GM18858 (cell line): Measurements from ENCODE around the gene HOMER1.
A peak's percentile ranks its signal among the peaks of the same experiment; 100 is the strongest.
"Not testable (repeated sequence)": the region's sequence is repeated elsewhere in the genome, so short reads cannot be mapped to it uniquely, and the experiment has no call there.

Experiments used
- ATAC-seq: cut with Tn5 transposase; IDR thresholded peaks from one replicate; pipeline ENCODE4 v1.9.1; 2021; ENCODE audit not compliant: unreplicated experiment

Gene HOMER1

GRCh38 chr5:79518718-79519117 is 4.8 kb upstream of the HOMER1 start:
- ATAC-seq, result no peak

DNA sequence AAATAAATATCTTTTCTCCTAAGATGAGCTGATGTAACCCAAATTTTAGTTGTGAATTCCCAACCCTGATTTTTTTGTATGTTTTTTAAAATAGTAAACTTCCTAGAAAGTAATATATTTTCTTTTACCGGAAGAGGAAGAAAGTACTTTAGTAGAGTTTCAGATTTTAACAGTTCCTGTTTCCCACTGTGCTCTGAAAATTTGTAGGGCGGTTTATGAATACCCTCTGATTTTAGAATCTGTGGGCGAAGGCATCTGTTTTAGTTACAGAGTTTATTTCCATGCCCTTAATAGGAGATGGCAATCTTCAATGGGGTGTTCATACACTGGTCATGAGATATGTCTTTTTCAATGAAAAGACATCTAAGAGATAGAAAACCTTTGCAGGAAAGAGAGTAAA is 3.7 kb upstream of the HOMER1 start:
- no peak for ATAC-seq

- no peak for ATAC-seq
Measured at GRCh38 chr5:79516986-79517385, 3.1 kb upstream of the HOMER1 start.

DNA sequence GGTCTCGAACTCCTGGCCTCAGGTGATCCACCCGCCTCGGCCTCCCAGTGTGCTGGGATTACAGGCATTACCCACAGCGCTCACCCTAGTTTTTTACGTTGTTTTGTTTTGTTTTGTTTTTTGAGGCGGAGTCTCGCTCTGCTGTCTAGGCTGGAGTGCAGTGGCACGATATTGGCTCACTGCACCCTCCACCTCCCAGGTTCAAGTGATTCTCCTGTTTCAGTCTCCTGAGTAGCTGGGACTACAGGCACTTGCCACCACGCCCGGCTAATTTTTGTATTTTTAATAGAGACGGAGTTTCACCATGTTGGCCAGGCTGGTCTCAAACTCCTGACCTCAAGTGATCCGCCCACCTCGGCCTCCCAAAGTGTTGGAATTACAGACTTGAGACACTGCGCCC is 2.4 kb upstream of the HOMER1 start:
- not testable (repeated sequence) for ATAC-seq

DNA sequence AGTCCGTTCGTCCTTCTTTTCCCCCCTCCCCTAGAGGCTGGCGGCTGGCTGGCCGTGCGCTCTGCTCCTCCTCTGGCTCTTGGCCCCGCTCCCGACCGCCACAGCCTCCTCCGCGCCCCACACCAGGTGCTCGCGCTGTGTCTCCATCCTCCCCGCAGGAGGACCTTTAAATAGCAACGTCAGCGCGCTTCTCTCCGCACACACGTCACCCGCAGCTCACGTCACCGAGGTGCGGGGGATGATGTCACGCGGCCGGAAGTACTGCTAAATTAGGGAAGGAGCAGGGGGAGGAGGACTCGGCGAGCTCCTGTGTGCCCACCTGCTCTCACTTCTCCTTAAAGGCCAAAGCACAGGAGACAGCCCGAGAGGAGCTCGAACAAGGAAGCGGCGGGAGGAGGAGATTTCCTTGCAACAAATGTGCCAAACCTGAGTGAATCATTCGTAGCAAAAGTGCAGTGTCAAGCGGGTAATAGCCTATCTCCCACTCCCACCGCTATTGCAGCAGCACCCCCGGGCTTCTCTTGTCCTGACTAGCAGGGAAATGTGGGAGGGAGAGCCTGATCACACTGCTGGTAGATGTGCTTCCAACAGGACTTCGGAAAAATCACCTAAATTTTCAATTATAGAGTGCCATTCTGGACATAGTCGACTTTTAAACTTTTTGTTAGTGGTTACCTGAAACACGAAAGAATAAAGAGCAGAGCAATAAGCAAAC is 614 bp upstream of the HOMER1 start:
- ATAC-seq, result peak; percentile 74

DNA sequence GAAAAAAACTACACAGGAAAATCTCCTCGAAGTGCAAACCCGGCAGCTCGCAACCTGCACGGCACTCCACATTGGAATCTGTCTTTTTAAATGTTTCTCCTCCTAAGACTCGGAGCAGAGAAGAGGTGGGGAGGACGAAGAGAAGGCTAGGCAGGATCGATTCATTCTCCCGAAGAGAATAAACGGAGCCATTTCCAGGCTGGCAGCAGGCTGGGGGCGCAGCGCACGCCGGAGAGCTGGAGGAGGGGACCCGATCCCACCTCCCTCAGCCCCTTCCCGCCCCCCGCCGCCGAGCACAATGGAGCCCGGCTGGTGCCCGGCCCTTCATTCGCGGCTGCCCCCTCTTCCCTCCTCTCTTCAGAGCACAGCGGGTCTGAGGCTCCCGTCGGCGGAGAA is 628 bp downstream of the HOMER1 start:
- ATAC-seq, result no peak

GRCh38 chr5:79512471-79513307 is 1.2 kb downstream of the HOMER1 start:
- ATAC-seq, result no peak

DNA sequence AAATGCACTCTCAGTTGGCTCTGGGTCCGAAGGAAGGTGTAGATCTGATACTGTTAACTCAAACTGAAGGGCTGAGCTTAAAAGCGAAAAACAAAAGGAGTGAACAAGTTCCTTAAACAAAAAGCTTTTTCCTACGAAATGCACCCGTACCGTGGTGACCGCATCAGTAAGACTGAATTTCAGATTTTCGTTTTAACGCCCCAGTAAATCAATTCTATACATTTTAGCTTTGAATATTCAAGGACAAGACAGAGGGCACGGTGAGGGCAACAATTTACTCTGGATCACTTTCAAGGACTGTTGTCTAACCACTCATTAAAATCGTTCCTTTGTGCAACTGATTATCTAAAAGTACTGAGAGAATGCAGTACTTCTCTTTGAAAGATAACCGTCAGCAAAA is 1.9 kb downstream of the HOMER1 start:
- ATAC-seq, result no peak

- no peak for ATAC-seq
Measured at GRCh38 chr5:79510638-79511037, 3.3 kb downstream of the HOMER1 start.

GRCh38 chr5:79509244-79509885 is 4.6 kb downstream of the HOMER1 start:
- no peak for ATAC-seq

GRCh38 chr5:79508794-79509193 is 5.1 kb downstream of the HOMER1 start:
- ATAC-seq, result no peak

DNA sequence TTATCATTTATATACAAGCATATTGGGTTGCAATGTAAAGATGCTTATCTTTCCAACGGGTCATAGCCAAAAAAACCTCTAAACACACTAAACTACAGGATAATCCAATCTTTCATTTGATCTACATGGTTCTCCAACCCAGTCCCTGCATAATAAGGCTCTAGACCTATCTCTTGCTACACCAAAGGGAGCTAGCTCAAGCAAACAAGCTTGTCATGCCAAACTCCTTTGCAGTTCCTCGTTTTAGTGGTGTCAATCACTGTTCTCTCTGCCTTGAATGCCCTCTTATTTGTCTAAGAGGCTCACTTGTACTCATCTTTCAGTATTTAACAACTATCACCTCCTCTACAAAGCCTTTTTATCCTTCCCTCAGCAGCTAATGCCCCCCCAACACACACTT is 5.6 kb downstream of the HOMER1 start:
- no peak for ATAC-seq

- ATAC-seq, result no peak
Measured at GRCh38 chr5:79507251-79508205, 6.4 kb downstream of the HOMER1 start.

DNA sequence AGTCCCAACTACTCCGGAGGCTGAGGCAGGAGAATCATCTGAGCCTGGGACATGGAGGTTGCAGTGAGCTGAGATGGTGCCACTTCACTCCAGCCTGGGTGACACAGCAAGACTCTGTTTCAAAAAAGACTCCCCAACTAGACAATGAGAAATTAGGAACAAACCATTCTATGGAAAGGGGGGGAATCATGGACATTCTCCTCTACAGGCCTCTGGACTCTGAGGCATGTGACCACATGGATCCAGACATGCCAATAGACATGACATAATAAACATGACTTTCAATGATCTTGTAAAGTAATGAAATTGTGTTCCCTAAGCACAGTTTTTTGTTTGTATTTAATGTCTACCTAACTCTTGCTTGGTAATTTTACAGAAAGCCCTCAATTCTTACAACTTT is 8.8 kb downstream of the HOMER1 start:
- no peak for ATAC-seq

DNA sequence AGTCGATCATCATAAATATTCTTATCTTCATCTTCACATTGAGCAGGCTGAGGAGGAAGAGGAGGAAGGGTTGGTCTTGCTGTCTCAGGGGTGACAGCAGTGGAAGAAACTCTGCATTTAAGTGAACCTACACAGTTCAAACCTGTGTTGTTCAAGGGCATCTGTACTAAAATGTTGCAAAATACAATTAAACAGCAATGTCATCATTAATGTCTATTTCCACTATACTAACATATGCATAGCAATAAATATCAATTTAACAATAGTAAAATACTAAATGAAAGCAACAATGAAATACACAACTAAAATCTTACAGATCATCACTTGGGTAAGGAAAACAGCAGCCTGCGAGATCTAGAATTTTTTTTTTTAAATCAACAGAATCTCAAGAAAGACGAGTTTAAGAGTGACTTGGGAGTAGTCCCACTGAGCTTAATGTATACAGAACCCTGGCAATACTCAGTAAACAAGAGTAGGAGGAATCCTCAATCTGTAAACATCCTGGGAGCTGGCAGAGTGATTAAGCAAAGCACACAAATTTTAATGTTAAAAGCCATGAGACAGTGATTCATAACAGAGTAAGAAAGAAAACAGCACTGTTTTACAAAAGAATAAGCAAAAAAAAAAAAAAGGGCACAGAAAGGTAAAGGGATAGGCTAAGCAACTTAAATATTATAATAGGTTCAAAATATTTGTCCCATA is 10.0 kb downstream of the HOMER1 start:
- no peak for ATAC-seq

- ATAC-seq, result no peak
Measured at GRCh38 chr5:79499640-79500273, 14.2 kb downstream of the HOMER1 start.

DNA sequence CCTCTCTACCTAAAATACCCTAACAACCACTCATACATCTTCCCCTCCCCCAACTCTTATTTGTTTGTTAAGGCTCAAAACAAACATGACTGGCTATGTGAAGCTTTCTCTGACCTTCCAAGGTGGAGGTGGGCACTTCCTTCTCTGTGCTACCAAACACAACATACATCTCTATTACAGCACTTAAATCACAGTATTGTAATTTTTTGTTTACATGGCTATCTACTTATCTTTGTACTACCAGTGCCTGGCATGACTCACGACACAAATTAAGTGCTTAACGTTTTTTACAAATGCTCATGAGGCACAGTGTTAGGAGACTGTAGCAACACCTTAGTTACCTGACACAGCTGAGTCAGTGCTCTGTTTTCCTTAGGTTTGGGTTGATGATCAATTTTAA is 18.6 kb downstream of the HOMER1 start:
- ATAC-seq, result no peak

- no peak for ATAC-seq
Measured at GRCh38 chr5:79493596-79494345, 20.2 kb downstream of the HOMER1 start.

- no peak for ATAC-seq
Measured at GRCh38 chr5:79491690-79492317, 22.1 kb downstream of the HOMER1 start.
